ENCODE results near the gene SDC4. TPM values are rescaled to one million over a fixed set of nuclear protein-coding genes. Genes with fewer than 3 reads are reported as not detected.
A peak's percentile ranks its signal among the peaks of the same experiment; 100 is the strongest.

SDC4 gene
- total RNA-seq, 1 experiment from 2014 or later = 88.4 TPM

GRCh38 chr20:45297786-45298497 is 50.3 kb downstream of the SDC4 start:
- no peak for DNase-seq (ENCODE audit: low spot score)

GRCh38 chr20:45294659-45295058 is 53.6 kb downstream of the SDC4 start:
- no peak for DNase-seq (ENCODE audit: low spot score)

GRCh38 chr20:45294003-45294368 is 54.2 kb downstream of the SDC4 start:
- no peak for DNase-seq (ENCODE audit: low spot score)

GRCh38 chr20:45293041-45294002 is 54.9 kb downstream of the SDC4 start:
- DNase-seq (ENCODE audit: low spot score) = peak; percentile 58

- no peak for DNase-seq (ENCODE audit: low spot score)
Measured at GRCh38 chr20:45292343-45292742, 55.9 kb downstream of the SDC4 start.

- no peak for DNase-seq (ENCODE audit: low spot score)
Measured at GRCh38 chr20:45291526-45291925, 56.7 kb downstream of the SDC4 start.

- peak; percentile 63 for DNase-seq (ENCODE audit: low spot score)
Measured at GRCh38 chr20:45290677-45291355, 57.4 kb downstream of the SDC4 start.

- DNase-seq (ENCODE audit: low spot score) = no peak
Measured at GRCh38 chr20:45289942-45290676, 58.1 kb downstream of the SDC4 start.

- no peak for DNase-seq (ENCODE audit: low spot score)
Measured at GRCh38 chr20:45288860-45289259, 59.4 kb downstream of the SDC4 start.

- DNase-seq (ENCODE audit: low spot score) = no peak
Measured at GRCh38 chr20:45288376-45288775, 59.8 kb downstream of the SDC4 start.

GRCh38 chr20:45283551-45284057 is 64.6 kb downstream of the SDC4 start:
- no peak for DNase-seq (ENCODE audit: low spot score)

- DNase-seq (ENCODE audit: low spot score) = no peak
Measured at GRCh38 chr20:45282700-45283550, 65.3 kb downstream of the SDC4 start.

GRCh38 chr20:45279992-45280391 is 68.2 kb downstream of the SDC4 start:
- no peak for DNase-seq (ENCODE audit: low spot score)

GRCh38 chr20:45275338-45275737 is 72.9 kb downstream of the SDC4 start:
- no peak for DNase-seq (ENCODE audit: low spot score)

Other genes starting within 250 kb of the SDC4 start
- not detected in 2 replicates for gene KCNS1, start 247.3 kb downstream of the SDC4 start, total RNA-seq (2014; rRNA removed; shearing (Covaris generic))
- gene WFDC5, start 233.2 kb downstream of the SDC4 start, total RNA-seq (2014; rRNA removed; shearing (Covaris generic)) = not detected in 2 replicates
- not detected in 2 replicates for gene WFDC12, start 224.0 kb downstream of the SDC4 start, total RNA-seq (2014; rRNA removed; shearing (Covaris generic))
- not detected in 2 replicates for gene PI3, start 173.5 kb downstream of the SDC4 start, total RNA-seq (2014; rRNA removed; shearing (Covaris generic))
- not detected in 2 replicates for gene SEMG1, start 141.4 kb downstream of the SDC4 start, total RNA-seq (2014; rRNA removed; shearing (Covaris generic))
- gene SEMG2, start 127.1 kb downstream of the SDC4 start, total RNA-seq (2014; rRNA removed; shearing (Covaris generic)) = not detected in 2 replicates
- gene SLPI, start 93.9 kb downstream of the SDC4 start, total RNA-seq (2014; rRNA removed; shearing (Covaris generic)) = 79.8 and 84.9 TPM in 2 replicates
- not detected in 2 replicates for gene RBPJL, start 41.6 kb downstream of the SDC4 start, total RNA-seq (2014; rRNA removed; shearing (Covaris generic))
- not detected in 2 replicates for gene MATN4, start 40.1 kb downstream of the SDC4 start, total RNA-seq (2014; rRNA removed; shearing (Covaris generic))
- 15.4 and 20.8 TPM in 2 replicates for gene SYS1, start 14.7 kb upstream of the SDC4 start, total RNA-seq (2014; rRNA removed; shearing (Covaris generic))
- not detected in 2 replicates for gene TP53TG5, start 29.9 kb upstream of the SDC4 start, total RNA-seq (2014; rRNA removed; shearing (Covaris generic))
- 2.7 and 3.8 TPM in 2 replicates for gene DBNDD2, start 59.9 kb upstream of the SDC4 start, total RNA-seq (2014; rRNA removed; shearing (Covaris generic))
- gene PIGT, start 67.7 kb upstream of the SDC4 start, total RNA-seq (2014; rRNA removed; shearing (Covaris generic)) = 83.5 and 118 TPM in 2 replicates
- not detected in 2 replicates for gene WFDC2, start 121.3 kb upstream of the SDC4 start, total RNA-seq (2014; rRNA removed; shearing (Covaris generic))
- not detected in 2 replicates for gene SPINT3, start 167.2 kb upstream of the SDC4 start, total RNA-seq (2014; rRNA removed; shearing (Covaris generic))
- not detected in 2 replicates for gene WFDC6, start 191.1 kb upstream of the SDC4 start, total RNA-seq (2014; rRNA removed; shearing (Covaris generic))
- not detected in 2 replicates for gene EPPIN, start 199.0 kb upstream of the SDC4 start, total RNA-seq (2014; rRNA removed; shearing (Covaris generic))
- not detected in 2 replicates for gene WFDC8, start 230.9 kb upstream of the SDC4 start, total RNA-seq (2014; rRNA removed; shearing (Covaris generic))

All from H4 (cell line).